Measurements from ENCODE around the gene RAB10. TPM values are rescaled to one million over a fixed set of nuclear protein-coding genes. Genes with fewer than 3 reads are reported as not detected.

RAB10 gene
- total RNA-seq, 4 donors from 2014 or later: 61.9 to 95.6 (median 85.1) TPM

DNA sequence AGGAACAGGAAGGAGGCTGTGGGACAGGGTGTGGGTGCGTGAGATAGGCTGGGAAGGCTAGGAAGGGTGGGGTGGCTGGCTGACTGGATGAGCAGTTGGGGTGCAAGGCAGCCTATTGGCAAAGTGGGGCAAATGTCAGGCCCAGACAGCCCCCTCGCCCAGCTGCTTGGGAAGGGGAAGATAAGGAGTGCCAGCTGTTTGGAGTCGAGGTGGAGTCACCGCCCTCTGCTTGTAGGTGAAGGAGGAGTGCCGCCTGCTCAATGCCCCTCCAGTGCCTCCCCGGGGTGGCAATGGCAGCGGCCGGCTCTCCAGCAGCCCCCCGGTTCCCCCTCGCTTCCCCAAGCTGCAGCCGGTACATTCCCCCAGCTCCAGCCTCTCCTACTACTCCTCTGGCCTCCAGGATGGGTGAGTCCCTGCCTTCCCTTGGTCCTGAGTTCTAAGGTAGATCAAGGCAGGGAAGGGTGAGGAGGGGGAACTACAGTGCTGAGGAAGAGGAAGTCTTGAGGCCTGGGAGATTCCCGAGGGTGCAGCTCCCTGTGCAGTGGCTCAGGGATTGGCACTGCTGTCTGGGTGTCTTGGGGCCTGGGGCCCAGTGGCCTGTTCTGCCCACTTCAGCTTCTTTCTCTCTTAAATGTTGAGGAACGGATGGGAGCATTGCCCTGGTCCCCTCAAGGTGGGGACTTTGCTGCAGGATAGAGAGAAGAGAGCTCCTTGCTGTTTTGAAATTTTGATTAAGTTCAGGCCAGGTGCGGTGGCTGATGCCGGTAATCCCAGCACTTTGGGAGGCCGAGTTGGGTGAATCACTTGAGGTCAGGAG lies 152.3 kb downstream of the RAB10 start:
- Histone ChIP-seq H3K27me3 (no peaks in the 10 kb centered on the region), H3K27ac (no peak overlapping the region), H3K9me3 (no peaks in the 10 kb centered on the region), H3K36me3 (peaks cover 0 to 10% (median 0%) of the 10 kb centered on the region in 3 donors), H3K4me1 (peaks cover 0 to 10% (median 0%) of the 10 kb centered on the region in 4 donors), H3K4me3 (peak overlapping the region in 1 of 4 donors; percentile 69)
- TF ChIP-seq, protein P1, sequence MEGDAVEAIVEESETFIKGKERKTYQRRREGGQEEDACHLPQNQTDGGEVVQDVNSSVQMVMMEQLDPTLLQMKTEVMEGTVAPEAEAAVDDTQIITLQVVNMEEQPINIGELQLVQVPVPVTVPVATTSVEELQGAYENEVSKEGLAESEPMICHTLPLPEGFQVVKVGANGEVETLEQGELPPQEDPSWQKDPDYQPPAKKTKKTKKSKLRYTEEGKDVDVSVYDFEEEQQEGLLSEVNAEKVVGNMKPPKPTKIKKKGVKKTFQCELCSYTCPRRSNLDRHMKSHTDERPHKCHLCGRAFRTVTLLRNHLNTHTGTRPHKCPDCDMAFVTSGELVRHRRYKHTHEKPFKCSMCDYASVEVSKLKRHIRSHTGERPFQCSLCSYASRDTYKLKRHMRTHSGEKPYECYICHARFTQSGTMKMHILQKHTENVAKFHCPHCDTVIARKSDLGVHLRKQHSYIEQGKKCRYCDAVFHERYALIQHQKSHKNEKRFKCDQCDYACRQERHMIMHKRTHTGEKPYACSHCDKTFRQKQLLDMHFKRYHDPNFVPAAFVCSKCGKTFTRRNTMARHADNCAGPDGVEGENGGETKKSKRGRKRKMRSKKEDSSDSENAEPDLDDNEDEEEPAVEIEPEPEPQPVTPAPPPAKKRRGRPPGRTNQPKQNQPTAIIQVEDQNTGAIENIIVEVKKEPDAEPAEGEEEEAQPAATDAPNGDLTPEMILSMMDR (IDR thresholded peaks at IDR 0.05): no peak
- peak in 1 of 3 donors; percentile 40 for DNase-seq

Small RNA genes lying within 50 kb of the gene (small RNA-seq; reads per million reads assigned to genes)
- gene RNU6-942P (0 reads per million in 2 donors), gene UQCRHP2 (0 reads per million in 2 donors)

Other genes with a start within 250 kb of the RAB10 start
- gene ASXL2, start 155.6 kb upstream of the RAB10 start, total RNA-seq: 10 to 100 TPM; 17.0 to 28.9 (median 19.8) TPM
- gene KIF3C, start 51.6 kb upstream of the RAB10 start, total RNA-seq: 10 to 100 TPM in 1 of 4 donors, 1 to 10 TPM in 2, under 1 TPM in 1; 0.70 to 71.0 (median 3.2) TPM
- under 1 TPM in 3 of 4 donors, not detected in 1; 0.35 to 0.94 (median 0.85) TPM for gene GAREM2, start 139.0 kb downstream of the RAB10 start, total RNA-seq
- gene HADHA, start 210.5 kb downstream of the RAB10 start, total RNA-seq: 100 to 1,000 TPM; 105 to 438 (median 267) TPM
- gene HADHB, start 210.9 kb downstream of the RAB10 start, total RNA-seq: 100 to 1,000 TPM; 120 to 413 (median 251) TPM

Data from Peyer's patch (tissue), 4 donors.